ENCODE results near the gene PLSCR1.

PLSCR1 gene

GRCh38 chr3:146465693-146466465, 78.5 kb downstream of the PLSCR1 start:
- Histone ChIP-seq H3K27me3 (ENCODE audit: insufficient read depth, insufficient read length) (no peaks in the 10 kb centered on the region), H3K36me3 (ENCODE audit: insufficient read depth, insufficient read length, low read length) (no peaks in the 10 kb centered on the region), H3K4me3 (ENCODE audit: insufficient read length, low read depth) (no peak overlapping the region), H3K9me3 (ENCODE audit: insufficient read depth, low read length) (no peaks in the 10 kb centered on the region), H3K9ac (ENCODE audit: insufficient read length, low read depth) (no peak overlapping the region), H3K4me1 (ENCODE audit: insufficient read depth, insufficient read length) (no peaks in the 10 kb centered on the region)
- no peak for DNase-seq (ENCODE audit: low read depth, low spot score)
- TF ChIP-seq ZNF274 (IDR thresholded peaks at IDR 0.05; ENCODE audit: low read depth, low read length) (no peak), YY1 (IDR thresholded peaks at IDR 0.05; ENCODE audit: insufficient read depth, insufficient read length) (no peak), SUZ12 (IDR thresholded peaks at IDR 0.05; ENCODE audit: extremely low read depth, insufficient read depth, insufficient read length) (no peak)

All from NT2/D1 (cell line).